Measurements from ENCODE around the gene GLI1. TPM values are rescaled to one million over a fixed set of nuclear protein-coding genes. Genes with fewer than 3 reads are reported as not detected.

GLI1 gene
- total RNA-seq, 1 experiment from 2014 or later = 25.8 TPM

DNA sequence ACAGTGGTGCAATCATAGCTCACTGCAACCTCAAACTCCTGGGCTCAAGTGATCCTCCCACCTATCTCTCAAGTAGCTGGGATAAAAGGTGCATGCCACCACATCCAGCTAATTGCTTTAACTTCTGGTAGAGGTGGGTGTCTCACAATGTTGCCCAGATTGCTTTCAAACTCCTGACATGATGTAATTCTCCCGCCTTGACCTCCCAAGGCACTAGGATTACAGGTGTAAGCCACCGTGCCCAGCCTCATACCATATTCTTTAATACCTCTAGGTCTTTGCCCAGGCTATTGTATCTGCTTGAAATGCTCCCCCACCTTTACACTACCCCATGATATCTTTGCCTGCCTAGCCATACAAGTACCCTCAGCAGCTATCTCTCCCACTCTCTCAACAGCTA lies 40.1 kb upstream of the GLI1 start:
- WGBS (ENCODE audit: extremely low coverage, insufficient read length, low lambda C conversion rate) = no CpG with 5 or more reads among the region's 2 CpGs
- no peaks in the 10 kb centered on the region for H3K9me3 ChIP-seq (ENCODE audit: control insufficient read depth, low read depth, low read length)
- H3K79me2 ChIP-seq (ENCODE audit: insufficient read depth, low read length) = no peaks in the 10 kb centered on the region; the same call in 1 of the 2 replicates
- no peaks in the 10 kb centered on the region for H4K20me1 ChIP-seq (ENCODE audit: control insufficient read depth, insufficient read depth, insufficient read length)
- Mint-ChIP-seq H3K36me3 (ENCODE audit: insufficient read depth in 1 of 3, low read depth in 3 of 3) (peaks cover 4 to 9% (median 9%) of the 10 kb centered on the region in 3 experiments; a peak in 5 of 7 replicates), H3K4me1 (peaks cover 11 to 15% of the 10 kb centered on the region in 2 experiments), H3K4me3 (no peak overlapping the region), H3K27ac (peak overlapping the region in 1 of 3 experiments; percentile 39; a peak in 1 of 7 replicates), H3K9me3 (no peaks in the 10 kb centered on the region), H3K27me3 (ENCODE audit: low read depth) (no peaks in the 10 kb centered on the region)
- H2BK15ac ChIP-seq (ENCODE audit: low read depth, low read length) = no peak overlapping the region
- H2BK120ac ChIP-seq (ENCODE audit: low read depth, low read length, poor library complexity, severe bottlenecking) = no peak overlapping the region
- H2AK5ac ChIP-seq (ENCODE audit: insufficient read length, low read length) = no peak overlapping the region
- no peak overlapping the region for H3T11ph ChIP-seq (ENCODE audit: low read length)
- no peak overlapping the region for H3K9ac ChIP-seq (ENCODE audit: extremely low read depth, insufficient read length, low read length)
- H3K23ac ChIP-seq (ENCODE audit: insufficient read length, low read depth, low read length) = no peak overlapping the region
- H3K27ac ChIP-seq (ENCODE audit: insufficient read length, low read depth, low read length) = no peak overlapping the region
- H3K14ac ChIP-seq (ENCODE audit: insufficient read depth, low read length) = no peak overlapping the region
- no peak overlapping the region for H2BK12ac ChIP-seq (ENCODE audit: insufficient read length, low read depth, low read length)
- no peaks in the 10 kb centered on the region for H3K27me3 ChIP-seq (ENCODE audit: insufficient read depth, low read length)
- H3K18ac ChIP-seq (ENCODE audit: insufficient read length, low read depth, low read length) = no peak overlapping the region
- no peak overlapping the region for H2BK5ac ChIP-seq (ENCODE audit: insufficient read length, low read length)
- H4K5ac ChIP-seq (ENCODE audit: insufficient read length, low read depth, low read length) = no peak overlapping the region
- no peak overlapping the region for H3K4me2 ChIP-seq (ENCODE audit: insufficient read depth, insufficient read length, low read length)
- no peaks in the 10 kb centered on the region for H3K23me2 ChIP-seq (ENCODE audit: insufficient read length, low read depth, low read length, poor library complexity, severe bottlenecking)
- H3K4ac ChIP-seq (ENCODE audit: low read depth, low read length) = no peak overlapping the region
- no peak for DNase-seq
- no peak overlapping the region for H2BK20ac ChIP-seq (ENCODE audit: low read depth, low read length, poor library complexity, severe bottlenecking)
- H4K91ac ChIP-seq (ENCODE audit: insufficient read length, low read depth, low read length) = no peak overlapping the region
- H3K79me1 ChIP-seq (ENCODE audit: insufficient read depth, low read depth, low read length, poor library complexity, severe bottlenecking) = peaks cover 5% of the 10 kb centered on the region
- no peak overlapping the region for H4K8ac ChIP-seq (replicated peaks; ENCODE audit: insufficient read length, low read depth, low read length)
- H2AFZ ChIP-seq (ENCODE audit: low read length) = no peak overlapping the region
- TF ChIP-seq, protein P1, sequence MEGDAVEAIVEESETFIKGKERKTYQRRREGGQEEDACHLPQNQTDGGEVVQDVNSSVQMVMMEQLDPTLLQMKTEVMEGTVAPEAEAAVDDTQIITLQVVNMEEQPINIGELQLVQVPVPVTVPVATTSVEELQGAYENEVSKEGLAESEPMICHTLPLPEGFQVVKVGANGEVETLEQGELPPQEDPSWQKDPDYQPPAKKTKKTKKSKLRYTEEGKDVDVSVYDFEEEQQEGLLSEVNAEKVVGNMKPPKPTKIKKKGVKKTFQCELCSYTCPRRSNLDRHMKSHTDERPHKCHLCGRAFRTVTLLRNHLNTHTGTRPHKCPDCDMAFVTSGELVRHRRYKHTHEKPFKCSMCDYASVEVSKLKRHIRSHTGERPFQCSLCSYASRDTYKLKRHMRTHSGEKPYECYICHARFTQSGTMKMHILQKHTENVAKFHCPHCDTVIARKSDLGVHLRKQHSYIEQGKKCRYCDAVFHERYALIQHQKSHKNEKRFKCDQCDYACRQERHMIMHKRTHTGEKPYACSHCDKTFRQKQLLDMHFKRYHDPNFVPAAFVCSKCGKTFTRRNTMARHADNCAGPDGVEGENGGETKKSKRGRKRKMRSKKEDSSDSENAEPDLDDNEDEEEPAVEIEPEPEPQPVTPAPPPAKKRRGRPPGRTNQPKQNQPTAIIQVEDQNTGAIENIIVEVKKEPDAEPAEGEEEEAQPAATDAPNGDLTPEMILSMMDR (conservative IDR thresholded peaks at IDR 0.05) = no peak
- H3K56ac ChIP-seq (ENCODE audit: insufficient read length, low read depth, low read length) = no peak overlapping the region
- H3K4me1 ChIP-seq (ENCODE audit: insufficient read depth, low read length) = no peaks in the 10 kb centered on the region

Measured in H9 (cell line).